B cell (primary cell): ENCODE measurements around the gene ALPL.

Experiments
- CTCF ChIP-seq: fragments of 200-600 bp; IDR thresholded peaks from one replicate; pipeline ENCODE4 v1.8.0; 2022; ENCODE audit warnings: antibody characterized with exemption, mild to moderate bottlenecking
- EZH2 ChIP-seq: IDR thresholded peaks from 2 replicates; pipeline ENCODE4 v1.6.1; 2012; ENCODE audit warnings: borderline replicate concordance, low read depth, mild to moderate bottlenecking, moderate library complexity, low read length; ENCODE audit not compliant: insufficient read depth, poor library complexity, severe bottlenecking

- no peak for TF ChIP-seq EZH2
- no peak for TF ChIP-seq CTCF
These were observed 12.3 kb upstream of the ALPL start for GRCh38 chr1:21496886-21497285.
